Spleen (tissue), 7 donors: ENCODE results near the gene KCNK5.

Experiments
- CTCF ChIP-seq, 11 experiments: fragments of 200-600 bp in 7 of 11; fragments of 450-650 bp in 4 of 11; sonication (generic) in 4 of 11; IDR thresholded peaks in 8 of 11; conservative IDR thresholded peaks in 3 of 11; 1 replicate in 7 of 11; 2 replicates in 4 of 11; pipeline versions ENCODE4 v1.4.0 to v1.8.0; 2016 to 2021; ENCODE audit warnings: antibody characterized with exemption in 11 of 11, inconsistent platforms in 4 of 11, mild to moderate bottlenecking in 1 of 11
- POLR2AphosphoS5 ChIP-seq, 3 donors: sonication (generic); formaldehyde crosslinking; IDR thresholded peaks; one replicate each; pipeline ENCODE4 v1.5.1; 2017; ENCODE audit warnings: antibody characterized with exemption in 3 of 3
- donor health status: DM: no; HTN: no; CAD: no; lungs with moderate emphysema.
- donor health status: DM: no; HTN: no; CAD: no.
- donor health status: DM: no; HTN: no; CAD: no.

- TF ChIP-seq CTCF (IDR thresholded peaks at IDR 0.05 in 8 of 11, conservative IDR thresholded peaks at IDR 0.05 in 3 of 11) (no peak), POLR2AphosphoS5 (IDR thresholded peaks at IDR 0.05) (no peak)
Observed at GRCh38 chr6:39202166-39202565, 27.1 kb downstream of the KCNK5 start.
